Measurements from ENCODE around the gene EHD1. TPM values are rescaled to one million over a fixed set of nuclear protein-coding genes. Genes with fewer than 3 reads are reported as not detected.

The EHD1 gene
- polyA plus RNA-seq, 1 donor (not counting 4 experiments of a cell fraction or from before 2014, with no cell fraction given) = 73.9 TPM

- Histone ChIP-seq H2AFZ (ENCODE audit: control insufficient read depth, low read length) (no peak overlapping the region), H3K4me2 (ENCODE audit: control insufficient read depth, extremely low read depth, insufficient read depth, low read depth, low read length) (no peak overlapping the region), H3K36me3 (ENCODE audit: control insufficient read depth in 2 of 2, extremely low read depth in 1 of 2, insufficient read depth in 2 of 2, low read length in 2 of 2) (no peaks in the 10 kb centered on the region), H3K27me3 (ENCODE audit: control insufficient read depth, extremely low read depth, insufficient read depth, low read length) (no peaks in the 10 kb centered on the region), H3K79me2 (ENCODE audit: control insufficient read depth, insufficient read depth, low read length) (no peaks in the 10 kb centered on the region), H3K4me3 (ENCODE audit: control insufficient read depth in 2 of 3, extremely low read depth in 1 of 3, insufficient read depth in 2 of 3, low read depth in 1 of 3, low read length in 3 of 3) (no peak overlapping the region), H3K4me1 (ENCODE audit: control insufficient read depth, extremely low read depth, insufficient read depth, low read length) (peaks cover 3% of the 10 kb centered on the region), H4K20me1 (ENCODE audit: control insufficient read depth, extremely low read depth, insufficient read depth, low read length) (no peaks in the 10 kb centered on the region), H3K9me1 (ENCODE audit: control insufficient read depth, extremely low read depth, insufficient read depth, low read length) (no peaks in the 10 kb centered on the region), H3K9ac (ENCODE audit: control insufficient read depth, extremely low read depth, insufficient read depth, low read length) (no peak overlapping the region), H3K27ac (ENCODE audit: control insufficient read depth, insufficient read depth, low read length) (no peak overlapping the region), H3K9me3 (ENCODE audit: control insufficient read depth, low read depth, low read length) (no peaks in the 10 kb centered on the region)
- TF ChIP-seq EZH2 (IDR thresholded peaks at IDR 0.05; ENCODE audit: low read length) = no peak
- TF ChIP-seq, protein P1, sequence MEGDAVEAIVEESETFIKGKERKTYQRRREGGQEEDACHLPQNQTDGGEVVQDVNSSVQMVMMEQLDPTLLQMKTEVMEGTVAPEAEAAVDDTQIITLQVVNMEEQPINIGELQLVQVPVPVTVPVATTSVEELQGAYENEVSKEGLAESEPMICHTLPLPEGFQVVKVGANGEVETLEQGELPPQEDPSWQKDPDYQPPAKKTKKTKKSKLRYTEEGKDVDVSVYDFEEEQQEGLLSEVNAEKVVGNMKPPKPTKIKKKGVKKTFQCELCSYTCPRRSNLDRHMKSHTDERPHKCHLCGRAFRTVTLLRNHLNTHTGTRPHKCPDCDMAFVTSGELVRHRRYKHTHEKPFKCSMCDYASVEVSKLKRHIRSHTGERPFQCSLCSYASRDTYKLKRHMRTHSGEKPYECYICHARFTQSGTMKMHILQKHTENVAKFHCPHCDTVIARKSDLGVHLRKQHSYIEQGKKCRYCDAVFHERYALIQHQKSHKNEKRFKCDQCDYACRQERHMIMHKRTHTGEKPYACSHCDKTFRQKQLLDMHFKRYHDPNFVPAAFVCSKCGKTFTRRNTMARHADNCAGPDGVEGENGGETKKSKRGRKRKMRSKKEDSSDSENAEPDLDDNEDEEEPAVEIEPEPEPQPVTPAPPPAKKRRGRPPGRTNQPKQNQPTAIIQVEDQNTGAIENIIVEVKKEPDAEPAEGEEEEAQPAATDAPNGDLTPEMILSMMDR (optimal IDR thresholded peaks at IDR 0.05 in 1 of 3, IDR thresholded peaks at IDR 0.05 in 1 of 3, conservative IDR thresholded peaks at IDR 0.05 in 1 of 3; ENCODE audit: extremely low read depth in 1 of 3, insufficient read depth in 2 of 3, low read length in 3 of 3) = no peak
- DNase-seq (ENCODE audit: low read depth, low spot score) (no peak), FAIRE-seq (no peak)
- dilution Hi-C loops (cut with MboI; ENCODE audit: extremely low pct_ligation_motif_present, low sequenced_read_pairs) = no loop called here
Measured at GRCh38 chr11:64814712-64815187, 63.7 kb downstream of the EHD1 start.

- H2AFZ ChIP-seq (ENCODE audit: control insufficient read depth, low read length) = no peak overlapping the region
- peaks cover 4% of the 10 kb centered on the region for H3K79me2 ChIP-seq (ENCODE audit: control insufficient read depth, insufficient read depth, low read length)
- no peaks in the 10 kb centered on the region for H3K36me3 ChIP-seq (ENCODE audit: control insufficient read depth in 2 of 2, extremely low read depth in 1 of 2, insufficient read depth in 2 of 2, low read length in 2 of 2)
- peaks cover 9% of the 10 kb centered on the region for H3K4me1 ChIP-seq (ENCODE audit: control insufficient read depth, extremely low read depth, insufficient read depth, low read length)
- no peak for TF ChIP-seq EZH2 (IDR thresholded peaks at IDR 0.05; ENCODE audit: low read length)
- TF ChIP-seq, protein P1 (optimal IDR thresholded peaks at IDR 0.05 in 1 of 3, IDR thresholded peaks at IDR 0.05 in 1 of 3, conservative IDR thresholded peaks at IDR 0.05 in 1 of 3; ENCODE audit: extremely low read depth in 1 of 3, insufficient read depth in 2 of 3, low read length in 3 of 3) = no peak
- no peak overlapping the region for H3K4me2 ChIP-seq (ENCODE audit: control insufficient read depth, extremely low read depth, insufficient read depth, low read depth, low read length)
- H3K27ac ChIP-seq (ENCODE audit: control insufficient read depth, insufficient read depth, low read length) = no peak overlapping the region
- H3K4me3 ChIP-seq (ENCODE audit: control insufficient read depth in 2 of 3, extremely low read depth in 1 of 3, insufficient read depth in 2 of 3, low read depth in 1 of 3, low read length in 3 of 3) = no peak overlapping the region
- DNase-seq (ENCODE audit: low read depth, low spot score) (no peak), FAIRE-seq (no peak)
- H3K27me3 ChIP-seq (ENCODE audit: control insufficient read depth, extremely low read depth, insufficient read depth, low read length) = no peaks in the 10 kb centered on the region
- dilution Hi-C loops (cut with MboI; ENCODE audit: extremely low pct_ligation_motif_present, low sequenced_read_pairs) = no loop called here
- H4K20me1 ChIP-seq (ENCODE audit: control insufficient read depth, extremely low read depth, insufficient read depth, low read length) = no peaks in the 10 kb centered on the region
- H3K9me3 ChIP-seq (ENCODE audit: control insufficient read depth, low read depth, low read length) = no peaks in the 10 kb centered on the region
- H3K9ac ChIP-seq (ENCODE audit: control insufficient read depth, extremely low read depth, insufficient read depth, low read length) = no peak overlapping the region
- H3K9me1 ChIP-seq (ENCODE audit: control insufficient read depth, extremely low read depth, insufficient read depth, low read length) = no peaks in the 10 kb centered on the region
Measured at GRCh38 chr11:64813826-64814225, 64.6 kb downstream of the EHD1 start.
